GM18505 (cell line): ENCODE data around the gene STARD6.
"Not testable (repeated sequence)": the region's sequence is repeated elsewhere in the genome, so short reads cannot be mapped to it uniquely, and the experiment has no call there.

Source experiments
- ATAC-seq: cut with Tn5 transposase; IDR thresholded peaks from one replicate; pipeline ENCODE4 v1.9.1; 2021; ENCODE audit not compliant: unreplicated experiment
- POLR2A ChIP-seq: IDR thresholded peaks from 4 replicates; pipeline ENCODE4 v1.6.1; 2011; ENCODE audit warnings: borderline replicate concordance; ENCODE audit not compliant: insufficient read depth, insufficient read length; ENCODE audit errors: extremely low read depth

Gene STARD6

GRCh38 chr18:54316071-54316820, 41.4 kb downstream of the STARD6 start:
- no peak for TF ChIP-seq POLR2A
- ATAC-seq = no peak

- ATAC-seq = not testable (repeated sequence)
Measured at GRCh38 chr18:54309564-54309963, 48.1 kb downstream of the STARD6 start.

- ATAC-seq = no peak
- TF ChIP-seq POLR2A = no peak
Measured at GRCh38 chr18:54303408-54303807, 54.2 kb downstream of the STARD6 start.

GRCh38 chr18:54298991-54299390, 58.7 kb downstream of the STARD6 start:
- not testable (repeated sequence) for ATAC-seq

GRCh38 chr18:54296062-54296461, 61.6 kb downstream of the STARD6 start:
- ATAC-seq = no peak
- no peak for TF ChIP-seq POLR2A

- no peak for TF ChIP-seq POLR2A
- ATAC-seq = no peak
Measured at GRCh38 chr18:54294274-54294673, 63.4 kb downstream of the STARD6 start.

- ATAC-seq = peak; percentile 99
Measured at GRCh38 chr18:54284981-54285785, 72.5 kb downstream of the STARD6 start.

GRCh38 chr18:54284535-54284934, 73.1 kb downstream of the STARD6 start:
- TF ChIP-seq POLR2A = no peak
- ATAC-seq = peak; percentile 29

More at GRCh38 chr18:54284981-54285785, 72.5 kb downstream of the STARD6 start:
- TF ChIP-seq POLR2A = peak; percentile 35

- TF ChIP-seq POLR2A = no peak
- ATAC-seq = no peak
Measured at GRCh38 chr18:54280220-54280569, 77.5 kb downstream of the STARD6 start.

- no peak for ATAC-seq
- TF ChIP-seq POLR2A = no peak
Measured at GRCh38 chr18:54279477-54280219, 78.0 kb downstream of the STARD6 start.

- TF ChIP-seq POLR2A = no peak
- ATAC-seq = no peak
Measured at GRCh38 chr18:54278615-54279014, 79.0 kb downstream of the STARD6 start.

GRCh38 chr18:54277899-54278298, 79.8 kb downstream of the STARD6 start:
- ATAC-seq = no peak
- TF ChIP-seq POLR2A = no peak
